NOMO-1 treated with DMSO at 0.1 percent for 48 hours (cell line): Measurements from ENCODE around the gene PDE11A.

ENCODE experiments used
- DNase-seq: peaks from one replicate; lab custom pipeline; 2025; ENCODE audit not compliant: unreplicated experiment; lab: John Stamatoyannopoulos, UW

The PDE11A gene

DNA sequence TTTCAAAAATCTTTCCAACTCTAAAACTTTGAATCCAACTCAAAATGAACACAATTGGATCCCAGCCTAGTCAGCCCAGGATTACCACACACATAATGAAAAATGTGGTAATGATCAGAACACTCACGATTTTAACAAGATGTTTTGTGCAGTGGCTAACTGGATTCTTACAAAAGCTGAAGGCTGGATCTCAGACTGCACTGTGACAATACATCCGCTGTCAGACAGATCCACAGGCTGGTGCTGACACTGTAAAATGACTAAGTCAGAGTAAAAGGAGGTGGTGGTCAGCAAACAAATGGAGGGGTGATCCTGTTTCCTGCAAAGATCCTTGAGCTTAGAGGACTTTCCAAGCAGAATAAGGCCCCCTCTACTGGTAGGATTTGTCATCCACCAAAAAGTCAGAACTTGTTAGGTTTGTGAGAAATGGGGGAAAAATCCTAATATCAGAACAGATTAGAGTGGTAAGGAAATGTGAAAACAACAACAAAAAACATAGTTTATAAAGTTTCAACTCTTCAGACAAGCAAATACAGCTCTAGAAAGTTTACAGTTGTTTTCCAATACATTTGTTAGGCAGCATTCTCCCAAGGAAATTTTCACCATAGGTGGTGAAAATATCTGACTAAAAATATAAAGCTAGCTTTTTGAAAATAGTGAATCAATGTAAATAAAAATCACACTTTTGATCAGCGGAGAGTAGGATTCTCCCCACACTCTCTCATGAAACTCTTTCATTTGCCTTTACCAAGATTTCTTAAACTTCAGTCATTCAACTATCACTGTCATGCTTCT lies 468.1 kb downstream of the PDE11A start:
- peak; percentile 3 for DNase-seq

DNA sequence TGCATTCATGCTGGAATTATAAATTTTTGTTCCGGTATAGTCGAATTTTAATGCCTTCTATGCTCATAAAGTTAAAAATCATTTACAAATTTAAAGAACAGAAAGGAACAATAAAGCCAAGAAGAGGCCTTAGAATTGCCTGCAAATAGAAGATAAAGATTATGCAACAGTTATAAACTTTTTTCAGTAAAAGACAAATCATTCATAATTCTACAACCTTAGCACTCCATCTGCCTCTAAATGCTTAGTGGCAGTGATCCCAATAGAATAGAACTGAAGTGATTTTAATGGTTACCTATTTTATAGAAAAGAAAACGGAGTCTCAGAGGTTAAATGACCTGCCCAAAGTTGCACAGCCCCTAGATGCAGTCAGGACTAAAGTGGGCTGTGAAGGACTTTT lies 468.8 kb downstream of the PDE11A start:
- DNase-seq, result no peak

DNA sequence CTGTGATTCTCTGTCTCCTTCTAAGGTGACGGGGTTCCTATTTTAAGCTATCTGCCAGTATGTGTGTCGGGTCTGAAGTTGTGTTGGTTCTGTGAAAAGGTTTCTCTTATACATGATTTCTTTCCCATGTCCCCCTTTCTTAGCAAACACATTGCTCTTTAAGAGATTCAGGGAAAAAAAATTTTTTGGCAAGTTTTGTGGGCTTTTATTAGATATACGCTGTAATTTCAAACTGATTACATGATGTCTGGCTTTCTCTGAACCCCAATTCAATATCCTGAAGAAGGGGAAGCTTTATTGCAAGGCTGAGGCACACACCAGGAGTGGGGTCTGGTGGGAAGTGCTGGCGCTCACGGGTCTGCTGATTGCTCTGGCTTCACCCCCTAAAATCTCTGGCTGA lies 469.4 kb downstream of the PDE11A start:
- no peak for DNase-seq

DNA sequence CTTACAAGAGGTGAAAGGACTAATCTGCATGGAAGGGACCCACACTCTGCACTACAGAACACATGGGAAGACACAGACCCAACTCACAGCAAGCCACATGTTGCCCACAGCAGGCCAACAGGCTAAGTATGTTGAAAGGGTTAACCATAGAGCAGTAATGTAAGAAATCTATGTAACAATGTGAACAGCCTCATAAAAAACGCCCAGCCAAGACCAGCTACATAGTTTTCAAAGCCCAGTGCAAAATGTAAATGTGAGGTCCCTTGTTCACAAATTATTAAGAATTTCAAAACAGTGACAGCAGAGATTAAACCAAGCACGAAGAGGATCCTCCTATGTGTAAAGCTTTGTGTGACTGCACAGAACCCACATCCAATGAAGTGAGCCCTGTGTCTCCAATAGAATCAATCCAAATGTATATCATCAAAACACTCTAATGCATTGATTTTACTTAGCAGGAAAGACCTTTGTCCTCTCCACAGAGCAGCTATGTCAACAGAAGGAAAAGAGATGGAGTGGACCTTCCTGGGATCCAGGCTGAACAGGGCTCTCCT lies 469.9 kb downstream of the PDE11A start:
- DNase-seq, result no peak

DNA sequence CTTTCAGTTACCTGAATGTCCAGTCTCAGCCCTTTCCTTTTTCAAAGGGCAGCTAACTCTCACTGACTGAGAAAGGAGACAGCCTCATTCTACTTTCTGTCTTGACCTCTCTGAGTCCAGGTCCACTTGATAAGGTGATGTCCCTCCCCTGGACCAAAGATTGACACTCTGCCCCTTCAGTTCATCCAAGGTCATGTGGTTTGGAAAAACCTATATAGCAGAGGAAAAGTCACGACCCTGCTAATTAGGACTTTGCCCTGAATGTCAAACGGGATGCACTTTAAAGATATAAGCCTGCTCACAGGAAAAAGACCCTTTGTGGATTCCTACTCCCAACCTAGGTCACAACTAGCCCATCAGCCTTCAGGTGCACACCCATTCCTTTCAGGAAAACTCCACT lies 471.7 kb downstream of the PDE11A start:
- no peak for DNase-seq

DNA sequence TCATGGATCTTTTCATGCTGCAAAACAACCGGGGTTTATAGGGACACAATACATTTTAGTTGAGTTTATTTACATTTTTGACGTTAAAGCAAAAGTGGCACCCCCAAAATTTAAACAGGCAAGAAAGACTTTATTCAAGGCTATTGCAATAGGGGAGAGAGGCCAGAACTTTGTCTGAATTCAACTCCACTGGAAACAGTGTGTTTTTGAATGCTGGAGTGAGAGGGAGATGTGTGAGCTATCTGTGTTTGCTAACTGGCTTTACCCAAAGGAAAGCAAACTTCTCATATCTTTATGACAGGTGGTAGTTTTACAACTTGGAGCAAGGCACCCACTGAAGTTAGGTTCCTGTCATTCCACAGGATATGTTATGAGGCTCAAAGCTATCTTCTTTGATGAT lies 472.6 kb downstream of the PDE11A start:
- DNase-seq, result no peak

DNA sequence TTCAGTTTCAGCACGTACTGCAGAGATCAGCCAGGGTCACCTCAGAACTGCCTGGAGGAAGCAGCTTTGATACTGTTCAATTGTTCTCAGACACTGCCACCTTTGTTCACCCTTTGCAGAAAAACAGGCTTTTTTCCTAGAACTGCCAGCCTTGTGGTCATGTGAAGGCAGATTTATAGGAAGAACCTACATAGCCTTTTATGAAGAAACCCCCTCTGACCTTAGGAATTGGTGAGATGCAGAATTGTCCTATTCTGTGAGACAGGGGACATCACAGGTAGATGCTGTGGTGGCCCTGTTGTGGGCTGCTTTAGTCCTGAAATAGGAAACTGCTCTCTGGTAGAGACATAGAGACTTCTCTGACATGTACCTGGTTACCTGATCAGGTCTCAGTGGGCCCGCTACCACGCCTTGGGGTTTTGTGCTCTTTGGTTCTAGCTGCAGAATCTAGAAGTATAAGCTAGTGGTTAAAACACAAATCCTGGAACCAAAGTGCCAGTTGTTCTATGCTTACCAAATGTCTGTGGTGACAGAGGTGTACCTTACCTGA lies 473.4 kb downstream of the PDE11A start:
- DNase-seq, result no peak

DNA sequence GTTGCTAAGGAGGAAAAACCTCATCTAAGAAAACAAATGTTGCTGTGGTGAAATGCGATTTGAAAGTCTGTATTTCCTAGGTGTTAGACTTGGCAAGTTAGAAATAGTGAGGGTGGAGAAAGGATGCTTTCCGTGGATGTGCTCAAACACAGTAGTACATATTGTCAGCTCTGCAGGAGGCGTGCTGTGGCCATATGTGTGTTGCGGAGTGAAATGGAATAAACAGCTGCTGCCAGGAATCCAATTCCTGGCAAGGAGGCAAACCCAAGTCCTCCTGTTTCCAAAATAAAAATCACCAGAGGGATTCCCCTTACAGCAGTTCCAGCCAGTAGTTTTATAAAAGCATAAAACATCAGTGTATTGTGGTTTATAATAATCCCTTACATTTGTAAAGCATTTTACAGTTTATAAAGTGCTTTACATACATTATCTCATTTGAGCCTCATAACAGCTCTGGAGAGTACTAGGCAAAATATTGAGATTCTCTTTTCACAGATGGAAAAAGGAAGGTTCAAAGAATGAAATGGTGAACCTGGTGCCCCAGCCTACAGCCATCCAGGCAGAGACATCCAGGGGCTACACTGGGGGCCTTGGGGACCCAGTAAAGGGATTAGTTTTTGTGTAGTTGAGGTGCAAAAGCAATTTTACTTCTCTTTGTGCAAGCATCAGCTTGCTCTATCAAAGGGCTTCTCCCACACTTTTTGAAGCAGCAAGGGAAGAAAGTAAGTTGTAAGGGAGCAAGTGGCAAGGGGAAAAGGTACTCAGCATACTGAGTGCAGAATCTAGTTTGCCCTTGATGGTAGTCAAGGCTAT lies 474.0 kb downstream of the PDE11A start:
- no peak for DNase-seq

DNA sequence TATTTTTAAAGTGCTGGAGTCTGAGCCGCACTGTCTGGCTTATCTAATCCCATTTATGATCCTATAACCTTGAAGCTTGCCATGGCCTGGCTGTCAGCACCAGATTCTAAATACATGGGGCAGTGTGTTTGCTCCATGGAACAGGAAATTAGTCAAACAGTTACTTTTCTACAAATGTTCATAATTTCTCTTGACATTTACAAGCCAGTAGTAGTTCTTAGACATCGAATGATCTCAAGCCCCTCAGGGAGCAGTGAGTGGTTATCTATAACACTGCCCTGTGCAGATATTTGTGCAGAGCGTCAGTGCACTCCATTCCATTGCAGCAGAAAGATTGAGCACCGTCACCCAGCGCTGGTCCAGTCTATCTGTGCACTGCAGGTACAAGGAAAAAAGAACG lies 474.8 kb downstream of the PDE11A start:
- DNase-seq, result no peak

DNA sequence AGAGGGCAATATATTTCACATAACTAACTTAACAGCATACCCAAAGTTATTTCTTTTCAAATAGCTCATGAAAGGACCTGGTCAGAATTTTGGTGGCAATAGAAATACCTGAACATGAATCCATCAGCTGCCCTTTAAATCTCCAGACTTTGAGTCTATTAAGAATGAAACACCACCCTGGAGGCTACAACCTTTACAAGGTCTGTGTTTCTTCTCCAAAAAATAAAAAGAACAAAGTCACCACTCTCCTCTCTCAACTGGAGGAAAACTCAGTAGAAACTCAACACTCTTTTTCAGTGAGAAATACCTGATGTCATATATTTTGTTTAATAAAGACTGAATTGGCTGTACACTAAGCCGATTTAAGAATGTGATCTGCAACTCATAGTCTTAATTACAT lies 475.7 kb downstream of the PDE11A start:
- no peak for DNase-seq

DNA sequence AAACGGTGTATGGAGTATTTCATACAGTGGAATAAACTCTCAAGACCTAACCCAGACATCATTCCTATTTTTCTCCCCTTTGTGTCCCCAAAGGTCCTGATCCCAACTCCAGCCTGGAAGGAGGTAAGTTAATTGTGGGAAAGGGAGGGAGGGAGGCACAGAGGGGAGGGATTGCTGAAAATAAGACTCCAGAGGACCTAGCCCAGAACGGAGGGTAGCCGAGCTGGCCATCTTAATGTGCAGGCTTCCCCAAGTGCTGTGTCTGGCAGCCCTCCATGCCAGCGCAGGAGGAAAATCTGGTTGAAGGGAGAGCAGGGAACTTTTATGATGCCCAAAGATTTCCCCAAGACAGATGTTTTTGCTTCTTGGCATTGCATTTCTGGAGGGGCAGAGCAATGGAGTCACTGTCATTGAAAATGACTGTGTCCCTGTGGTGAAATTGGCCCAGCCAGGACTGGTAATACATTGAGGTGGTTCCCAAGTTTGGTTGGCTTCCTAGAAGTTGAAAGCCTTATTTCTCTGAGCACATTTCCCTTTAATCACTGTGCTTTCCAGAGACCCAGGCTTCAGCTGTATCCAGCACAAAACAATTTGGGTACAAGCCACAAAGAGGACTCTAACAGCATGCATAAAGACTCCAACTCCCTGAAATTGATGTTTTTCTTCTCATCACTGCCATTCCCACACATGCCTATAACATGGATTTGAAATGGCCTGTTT lies 477.3 kb downstream of the PDE11A start:
- DNase-seq, result no peak

DNA sequence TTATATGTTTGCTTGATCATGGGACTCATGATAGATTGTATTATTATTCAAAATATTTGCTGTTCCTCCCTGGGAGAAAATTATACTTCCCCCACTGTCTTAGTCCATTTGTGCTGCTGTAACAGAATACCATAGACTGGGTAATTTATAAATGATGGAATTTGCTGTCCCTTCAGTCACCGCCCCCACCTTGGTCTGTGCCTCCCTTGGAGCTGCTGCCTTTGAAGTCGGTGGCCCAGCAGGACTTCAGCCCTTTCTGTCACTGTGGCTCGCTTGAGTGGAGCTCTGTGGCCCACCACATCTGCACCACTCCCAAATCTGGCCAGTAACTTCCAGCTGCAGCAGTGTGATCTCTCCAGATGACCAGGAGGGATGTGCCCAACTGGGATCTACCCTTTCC lies 479.2 kb downstream of the PDE11A start:
- no peak for DNase-seq

DNA sequence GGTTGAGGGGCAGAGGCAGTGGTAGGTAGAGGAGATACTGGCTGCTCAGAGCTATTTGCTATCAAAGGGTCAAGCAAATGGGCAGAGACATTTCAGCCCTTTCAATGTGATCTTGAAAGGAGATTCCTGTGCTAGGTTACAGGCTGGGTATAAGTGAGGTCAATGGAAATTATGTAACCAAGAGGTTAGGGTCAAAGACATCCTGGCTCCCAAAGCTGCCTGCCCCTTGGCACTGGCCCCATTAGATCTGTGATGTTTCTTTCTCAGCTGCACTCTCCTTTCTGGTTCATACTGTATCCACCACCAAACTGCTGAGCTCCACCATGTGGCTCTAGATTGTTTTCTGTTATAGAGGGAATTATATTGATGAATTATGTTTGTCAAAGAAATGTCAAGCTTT lies 479.6 kb downstream of the PDE11A start:
- no peak for DNase-seq

DNA sequence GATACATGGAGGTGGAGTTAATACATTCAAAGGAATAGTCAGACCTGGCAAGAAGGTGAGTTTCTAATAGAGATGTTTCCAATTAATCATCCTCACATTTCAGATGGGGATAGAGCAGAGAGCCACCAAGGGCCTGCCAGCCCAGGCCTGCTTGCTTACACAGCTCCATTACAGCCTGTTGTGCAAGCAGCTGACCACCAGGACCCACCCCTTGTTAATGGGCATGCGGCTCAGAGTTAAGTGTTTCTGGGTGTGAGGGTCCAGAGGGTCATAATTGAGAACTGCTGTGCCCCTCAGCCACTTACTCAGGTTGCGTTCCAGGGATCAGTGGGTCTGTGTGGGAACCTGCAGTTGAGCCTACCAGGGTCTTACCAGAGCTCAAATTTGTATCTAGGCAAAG lies 480.2 kb downstream of the PDE11A start:
- DNase-seq, result no peak

DNA sequence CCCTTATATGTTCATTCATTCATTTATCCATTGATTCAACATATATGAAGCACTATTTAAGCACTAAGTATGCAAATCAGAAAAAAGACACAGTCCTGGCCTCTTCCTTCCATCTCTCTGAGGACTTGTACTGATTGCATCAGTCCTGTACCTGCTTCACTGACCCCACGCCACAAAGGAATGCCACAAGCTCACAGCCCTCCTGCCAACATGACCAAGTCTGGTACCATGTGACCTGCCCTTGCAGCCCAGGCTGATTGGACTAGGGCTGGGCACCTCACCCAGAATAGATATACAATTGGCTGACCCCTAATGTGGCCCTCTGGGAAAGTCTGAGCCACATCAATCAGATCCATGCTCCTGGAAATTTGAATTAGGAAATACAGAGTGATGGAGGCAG lies 483.4 kb downstream of the PDE11A start:
- no peak for DNase-seq

DNA sequence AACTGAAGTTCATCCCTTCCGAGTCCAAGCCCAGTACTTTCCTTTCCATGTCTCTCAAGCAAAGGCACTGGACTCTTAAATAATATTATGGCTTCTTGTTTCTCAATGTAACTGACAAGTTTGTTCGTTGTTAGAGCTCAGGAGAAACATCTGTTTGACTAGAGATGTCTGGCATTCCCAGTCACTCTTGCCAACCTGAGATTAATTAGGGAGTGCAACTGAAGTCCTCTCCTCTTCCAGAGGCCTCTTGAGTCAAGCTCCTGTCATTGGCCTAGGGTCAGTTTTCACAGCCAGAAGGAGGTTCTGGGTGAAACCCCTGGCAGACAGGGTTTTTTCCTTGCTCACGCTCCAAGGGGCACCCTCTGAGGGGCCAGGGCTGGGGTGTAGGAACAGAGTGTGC lies 483.9 kb downstream of the PDE11A start:
- DNase-seq, result no peak

DNA sequence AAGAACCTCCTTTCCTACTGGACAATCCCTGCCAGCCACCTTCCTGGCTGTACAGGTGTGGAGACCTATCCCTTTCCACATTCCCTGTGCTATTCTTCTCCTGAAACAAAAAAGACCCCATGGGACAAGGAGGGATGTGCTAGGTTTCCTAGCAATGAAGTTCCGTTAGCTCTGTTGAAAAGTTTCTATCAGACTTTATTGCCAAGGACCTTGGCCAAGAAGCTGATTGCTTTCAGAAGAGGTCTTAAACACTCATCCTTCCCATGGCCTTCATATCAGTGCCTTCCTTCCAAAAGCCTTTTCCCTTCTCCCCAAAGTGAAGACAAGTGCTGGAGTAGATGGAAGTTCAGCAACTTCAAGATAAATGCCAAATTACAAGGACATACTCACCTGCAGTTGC lies 485.2 kb downstream of the PDE11A start:
- DNase-seq, result no peak

DNA sequence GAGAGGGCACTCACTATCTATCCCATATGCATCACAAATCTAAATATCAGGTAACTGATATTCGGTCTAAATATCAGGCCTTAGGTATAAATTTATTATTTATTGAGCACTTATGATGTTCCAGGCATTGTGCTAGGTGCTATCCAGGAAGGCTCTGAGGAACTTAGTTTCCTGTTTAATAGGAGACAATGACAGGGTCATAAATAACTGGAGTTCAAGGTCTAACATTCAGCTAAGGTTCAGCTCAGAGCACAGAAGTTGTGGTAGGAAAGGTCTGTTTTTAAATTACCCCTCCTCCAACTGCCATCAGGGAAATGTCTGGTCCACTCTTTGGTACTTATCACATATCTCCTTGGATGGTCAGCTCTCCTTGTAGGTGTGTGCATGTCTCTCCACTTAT lies 486.4 kb downstream of the PDE11A start:
- no peak for DNase-seq

DNA sequence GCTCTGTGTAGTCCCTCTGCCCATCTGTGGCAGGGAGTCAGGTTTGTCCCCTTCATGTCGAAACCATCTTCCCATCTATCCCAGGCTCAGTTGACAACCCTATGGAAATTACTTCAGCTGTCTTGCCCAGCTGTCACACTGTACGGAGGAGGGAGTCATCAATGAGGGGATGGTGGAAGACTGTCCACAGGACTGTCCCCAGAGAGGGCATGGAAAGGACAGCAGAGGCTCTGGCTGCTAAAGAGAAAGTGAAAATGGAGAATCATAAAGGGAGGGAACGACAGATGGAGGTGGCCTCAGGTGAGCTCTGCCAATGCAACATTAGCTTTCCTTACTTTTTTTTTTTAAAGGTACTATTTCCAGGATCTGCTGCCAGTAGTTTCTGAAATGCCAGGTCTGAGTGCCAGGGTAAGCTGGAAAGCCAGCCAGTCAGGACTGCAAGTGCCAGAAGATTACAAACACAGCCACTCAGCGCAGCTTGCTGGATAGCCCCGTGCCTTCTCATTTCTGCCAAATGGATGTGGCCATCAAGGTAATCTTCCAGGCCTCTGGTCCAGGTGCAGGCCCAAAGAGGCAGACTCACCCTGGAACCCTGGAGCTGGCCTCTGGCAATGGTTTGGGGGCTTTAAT lies 487.2 kb downstream of the PDE11A start:
- no peak for DNase-seq

DNA sequence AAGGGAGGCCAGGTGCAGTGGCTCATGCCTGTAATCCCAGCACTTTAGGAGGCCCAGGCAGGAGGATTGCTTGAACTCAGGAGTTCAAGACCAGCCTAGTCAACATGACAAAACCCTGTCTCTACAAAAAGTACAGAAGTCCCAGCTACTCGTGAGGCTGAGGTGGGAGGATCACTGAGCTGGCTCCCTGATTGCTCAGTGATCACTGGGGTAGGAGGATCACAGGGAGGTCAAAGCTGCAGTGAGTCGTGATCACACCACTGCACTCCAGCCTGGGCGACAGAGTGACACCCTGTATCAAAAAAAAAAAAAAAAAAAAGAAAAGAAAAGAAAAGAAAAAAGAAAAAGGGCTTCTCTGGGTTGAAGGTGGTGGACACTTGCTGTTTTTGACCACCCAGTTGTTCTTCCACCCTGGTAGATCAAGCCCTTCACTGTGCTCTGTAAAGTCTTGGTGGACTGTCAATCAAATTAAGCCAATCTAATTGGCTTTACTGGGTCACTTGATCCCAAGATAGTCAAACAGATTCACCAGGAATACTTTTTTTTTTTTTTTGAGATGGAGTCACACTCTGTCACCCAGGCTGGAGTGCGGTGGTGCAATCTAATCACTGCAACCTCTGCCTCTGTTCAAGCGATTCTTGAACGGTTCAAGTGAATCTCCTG lies 488.4 kb downstream of the PDE11A start:
- no peak for DNase-seq
